ENCODE measurements around the gene TMEM125. TPM values are rescaled to one million over a fixed set of nuclear protein-coding genes. Genes with fewer than 3 reads are reported as not detected.

Gene TMEM125
- total and polyA plus RNA-seq, 10 of the 15 experiments (the other 5 are each of a cell fraction or from before 2014, with no cell fraction given) = 0.28 TPM; not detected in 9

DNA sequence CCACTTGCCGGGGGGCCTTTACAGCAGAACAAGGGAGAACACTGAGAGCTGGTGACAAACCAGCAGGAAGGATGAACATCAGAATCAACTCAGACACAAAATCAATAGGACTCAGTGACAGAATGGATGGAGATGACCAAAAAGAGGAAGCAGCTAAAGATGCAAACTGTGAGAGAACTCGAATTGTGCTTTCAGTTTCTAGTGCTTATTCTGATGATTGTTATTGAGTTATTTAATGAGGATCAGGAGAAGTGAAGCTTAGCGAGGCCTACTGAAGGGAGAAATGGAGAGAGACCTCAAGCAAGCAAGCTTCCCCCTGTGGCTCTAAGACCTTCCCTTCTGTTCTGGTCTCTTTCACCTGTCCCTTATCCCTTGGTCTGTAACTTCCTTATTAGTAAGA, 30.3 kb upstream of the TMEM125 start:
- in situ Hi-C loops (cut with MboI) = no loop called here
- Histone ChIP-seq H2AFZ (ENCODE audit: control insufficient read depth, low read depth, low read length) (peak overlapping the region; percentile 48), H3K9me3 (replicated peaks; ENCODE audit: control insufficient read depth, insufficient read depth, low read length) (no peaks in the 10 kb centered on the region), H3K9ac (ENCODE audit: control insufficient read depth, insufficient read depth, low read length) (peak overlapping the region; percentile 4; the same call in 1 of the 2 replicates), H3K27me3 (replicated peaks in 1 of 2; ENCODE audit: control insufficient read depth in 2 of 2, insufficient read depth in 2 of 2, low read length in 1 of 2) (no peaks in the 10 kb centered on the region), H4K20me1 (ENCODE audit: control insufficient read depth, insufficient read depth) (no peaks in the 10 kb centered on the region), H3K36me3 (ENCODE audit: control insufficient read depth in 2 of 2, insufficient read depth in 2 of 2, low read length in 1 of 2) (no peaks in the 10 kb centered on the region; a peak in 2 of 4 replicates), H3K79me2 (ENCODE audit: control insufficient read depth, insufficient read depth, low read length) (no peaks in the 10 kb centered on the region), H3K4me3 (0 out of 2 replicates have a peak overlapping the region, but pooled peaks have one; percentile 13), H3K4me1 (ENCODE audit: control insufficient read depth, insufficient read depth, low read length) (peaks cover 19% of the 10 kb centered on the region), H3K4me2 (ENCODE audit: control insufficient read depth, insufficient read depth) (peak overlapping the region; percentile 31), H3K27ac (ENCODE audit: control insufficient read depth, insufficient read depth) (peak overlapping the region; percentile 74)
- WGBS (ENCODE audit: insufficient coverage, insufficient replicate concordance, low lambda C conversion rate, missing lambda C conversion rate) = 3% methylated on average over 3 of the region's 3 CpGs
- RAD21 ChIA-PET (ENCODE audit: unreplicated experiment) = interaction anchor here (0.6 to 3.5 kb wide), 26 partner anchors 9 to 706 kb away, joined by 3 to 52 read pairs (median 5); partner anchors contain the start of genes CDC20, HYI, KDM4A and MED8
- ATAC-seq (peak; percentile 96), FAIRE-seq (peak; percentile 99), DNase-seq (ENCODE audit: low read depth, low spot score) (peak; percentile 84)
- intact Hi-C loops (cut with micrococcal nuclease; ENCODE audit: unreplicated experiment) = loop anchor here (2.0 to 5.0 kb wide), 3 partner anchors 55 to 523 kb away; partner anchors contain the start of gene CDC20
- SMC1A ChIA-PET (ENCODE audit: uncharacterized antibody, unreplicated experiment) = interaction anchor here (0.6 to 4.2 kb wide), 28 partner anchors 12 to 524 kb away, joined by 3 to 70 read pairs (median 4); partner anchors contain the start of genes CDC20, ELOVL1, HYI and KDM4A
- CTCF ChIA-PET = interaction anchor here (0.7 to 5.4 kb wide), 27 partner anchors 9 to 797 kb away, joined by 3 to 89 read pairs (median 4); partner anchors contain the start of genes ARTN, CDC20, ELOVL1 and MED8
- POLR2A ChIA-PET = interaction anchor here (0.5 to 2.9 kb wide), 9 partner anchors 12 to 473 kb away, joined by 3 to 19 read pairs (median 5); partner anchors contain the start of genes CDC20, MED8 and SZT2
- BruUV-seq (replicated peaks) = no TSS peak
- TF ChIP-seq CBX5 (IDR thresholded peaks at IDR 0.05; ENCODE audit: low read depth) (no peak), ZNF24 (IDR thresholded peaks at IDR 0.05) (0 out of 2 replicates have a peak, but pooled peaks have one; percentile 7), FOXM1 (IDR thresholded peaks at IDR 0.05; ENCODE audit: low read depth, low read length) (no peak), MEF2A (IDR thresholded peaks at IDR 0.05; ENCODE audit: insufficient read depth, low read depth, low read length) (0 out of 2 replicates have a peak, but pooled peaks have one; percentile 4), DPF2 (IDR thresholded peaks at IDR 0.05) (0 out of 2 replicates have a peak, but pooled peaks have one; percentile 57), MTA3 (IDR thresholded peaks at IDR 0.05; ENCODE audit: borderline replicate concordance, low read length) (no peak), HDGF (IDR thresholded peaks at IDR 0.05) (peak; percentile 58; the same call in 1 of the 2 replicates), CBX3 (IDR thresholded peaks at IDR 0.05; ENCODE audit: borderline replicate concordance, low read depth) (no peak), BCL11A (IDR thresholded peaks at IDR 0.05; ENCODE audit: low read depth, low read length) (peak; percentile 62; the same call in 1 of the 2 replicates), JUNB (IDR thresholded peaks at IDR 0.05) (no peak), TCF12 (IDR thresholded peaks at IDR 0.05; ENCODE audit: low read depth, low read length) (no peak), CBFB (IDR thresholded peaks at IDR 0.05; ENCODE audit: low read depth) (no peak), SMC3 (IDR thresholded peaks at IDR 0.05; ENCODE audit: borderline replicate concordance, low read length) (peak; percentile 17; the same call in 1 of the 2 replicates), NR2F1 (conservative IDR thresholded peaks at IDR 0.05) (no peak), ASH2L (IDR thresholded peaks at IDR 0.05; ENCODE audit: borderline replicate concordance, low read depth) (no peak), EGR1 (IDR thresholded peaks at IDR 0.05; ENCODE audit: borderline replicate concordance in 1 of 2, low read depth in 2 of 2, low read length in 2 of 2) (no peak), HDAC6 (IDR thresholded peaks at IDR 0.05; ENCODE audit: unreplicated experiment) (no peak)
- TF ChIP-seq, protein P1, sequence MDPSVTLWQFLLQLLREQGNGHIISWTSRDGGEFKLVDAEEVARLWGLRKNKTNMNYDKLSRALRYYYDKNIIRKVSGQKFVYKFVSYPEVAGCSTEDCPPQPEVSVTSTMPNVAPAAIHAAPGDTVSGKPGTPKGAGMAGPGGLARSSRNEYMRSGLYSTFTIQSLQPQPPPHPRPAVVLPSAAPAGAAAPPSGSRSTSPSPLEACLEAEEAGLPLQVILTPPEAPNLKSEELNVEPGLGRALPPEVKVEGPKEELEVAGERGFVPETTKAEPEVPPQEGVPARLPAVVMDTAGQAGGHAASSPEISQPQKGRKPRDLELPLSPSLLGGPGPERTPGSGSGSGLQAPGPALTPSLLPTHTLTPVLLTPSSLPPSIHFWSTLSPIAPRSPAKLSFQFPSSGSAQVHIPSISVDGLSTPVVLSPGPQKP (IDR thresholded peaks at IDR 0.05; ENCODE audit: low read depth, low read length) = no peak
- TF ChIP-seq, protein P2, sequence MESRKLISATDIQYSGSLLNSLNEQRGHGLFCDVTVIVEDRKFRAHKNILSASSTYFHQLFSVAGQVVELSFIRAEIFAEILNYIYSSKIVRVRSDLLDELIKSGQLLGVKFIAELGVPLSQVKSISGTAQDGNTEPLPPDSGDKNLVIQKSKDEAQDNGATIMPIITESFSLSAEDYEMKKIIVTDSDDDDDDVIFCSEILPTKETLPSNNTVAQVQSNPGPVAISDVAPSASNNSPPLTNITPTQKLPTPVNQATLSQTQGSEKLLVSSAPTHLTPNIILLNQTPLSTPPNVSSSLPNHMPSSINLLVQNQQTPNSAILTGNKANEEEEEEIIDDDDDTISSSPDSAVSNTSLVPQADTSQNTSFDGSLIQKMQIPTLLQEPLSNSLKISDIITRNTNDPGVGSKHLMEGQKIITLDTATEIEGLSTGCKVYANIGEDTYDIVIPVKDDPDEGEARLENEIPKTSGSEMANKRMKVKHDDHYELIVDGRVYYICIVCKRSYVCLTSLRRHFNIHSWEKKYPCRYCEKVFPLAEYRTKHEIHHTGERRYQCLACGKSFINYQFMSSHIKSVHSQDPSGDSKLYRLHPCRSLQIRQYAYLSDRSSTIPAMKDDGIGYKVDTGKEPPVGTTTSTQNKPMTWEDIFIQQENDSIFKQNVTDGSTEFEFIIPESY (IDR thresholded peaks at IDR 0.05) = no peak
- TF ChIP-seq, protein P3, sequence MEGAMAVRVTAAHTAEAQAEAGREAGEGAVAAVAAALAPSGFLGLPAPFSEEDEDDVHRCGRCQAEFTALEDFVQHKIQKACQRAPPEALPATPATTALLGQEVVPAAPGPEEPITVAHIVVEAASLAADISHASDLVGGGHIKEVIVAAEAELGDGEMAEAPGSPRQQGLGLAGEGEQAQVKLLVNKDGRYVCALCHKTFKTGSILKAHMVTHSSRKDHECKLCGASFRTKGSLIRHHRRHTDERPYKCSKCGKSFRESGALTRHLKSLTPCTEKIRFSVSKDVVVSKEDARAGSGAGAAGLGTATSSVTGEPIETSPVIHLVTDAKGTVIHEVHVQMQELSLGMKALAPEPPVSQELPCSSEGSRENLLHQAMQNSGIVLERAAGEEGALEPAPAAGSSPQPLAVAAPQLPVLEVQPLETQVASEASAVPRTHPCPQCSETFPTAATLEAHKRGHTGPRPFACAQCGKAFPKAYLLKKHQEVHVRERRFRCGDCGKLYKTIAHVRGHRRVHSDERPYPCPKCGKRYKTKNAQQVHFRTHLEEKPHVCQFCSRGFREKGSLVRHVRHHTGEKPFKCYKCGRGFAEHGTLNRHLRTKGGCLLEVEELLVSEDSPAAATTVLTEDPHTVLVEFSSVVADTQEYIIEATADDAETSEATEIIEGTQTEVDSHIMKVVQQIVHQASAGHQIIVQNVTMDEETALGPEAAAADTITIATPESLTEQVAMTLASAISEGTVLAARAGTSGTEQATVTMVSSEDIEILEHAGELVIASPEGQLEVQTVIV (IDR thresholded peaks at IDR 0.05; ENCODE audit: borderline replicate concordance, partially characterized antibody) = no peak

Data from GM12878 (cell line).